GM21526 (cell line): ENCODE results near the gene AGTPBP1.

ENCODE experiments used
- ATAC-seq: cut with Tn5 transposase; IDR thresholded peaks from one replicate; pipeline ENCODE4 v1.9.1; 2021; ENCODE audit warnings: moderate library complexity; ENCODE audit not compliant: unreplicated experiment, low FRiP score

The AGTPBP1 gene

GRCh38 chr9:85508616-85509015 lies 233.1 kb downstream of the AGTPBP1 start:
- no peak for ATAC-seq

GRCh38 chr9:85505612-85506011 lies 236.1 kb downstream of the AGTPBP1 start:
- no peak for ATAC-seq

GRCh38 chr9:85502815-85503655 lies 238.7 kb downstream of the AGTPBP1 start:
- no peak for ATAC-seq

GRCh38 chr9:85501882-85502281 lies 239.9 kb downstream of the AGTPBP1 start:
- ATAC-seq: no peak

- ATAC-seq: no peak
Measured at GRCh38 chr9:85501456-85501855, 240.3 kb downstream of the AGTPBP1 start.
